NCI-H1105 (cell line): ENCODE measurements around the gene GLB1L2.

Experiments
- DNase-seq: peaks from one replicate; lab custom pipeline; 2025; lab: John Stamatoyannopoulos, UW

The GLB1L2 gene

GRCh38 chr11:134405436-134405835, 73.6 kb downstream of the GLB1L2 start:
- DNase-seq, result no peak

- DNase-seq, result no peak
Measured at GRCh38 chr11:134405841-134406240, 74.1 kb downstream of the GLB1L2 start.

- DNase-seq, result no peak
Measured at GRCh38 chr11:134406264-134407185, 74.7 kb downstream of the GLB1L2 start.

GRCh38 chr11:134407321-134407828, 75.6 kb downstream of the GLB1L2 start:
- DNase-seq, result no peak

- DNase-seq, result no peak
Measured at GRCh38 chr11:134407923-134408322, 76.1 kb downstream of the GLB1L2 start.

GRCh38 chr11:134409552-134410429, 78.0 kb downstream of the GLB1L2 start:
- no peak for DNase-seq

DNA sequence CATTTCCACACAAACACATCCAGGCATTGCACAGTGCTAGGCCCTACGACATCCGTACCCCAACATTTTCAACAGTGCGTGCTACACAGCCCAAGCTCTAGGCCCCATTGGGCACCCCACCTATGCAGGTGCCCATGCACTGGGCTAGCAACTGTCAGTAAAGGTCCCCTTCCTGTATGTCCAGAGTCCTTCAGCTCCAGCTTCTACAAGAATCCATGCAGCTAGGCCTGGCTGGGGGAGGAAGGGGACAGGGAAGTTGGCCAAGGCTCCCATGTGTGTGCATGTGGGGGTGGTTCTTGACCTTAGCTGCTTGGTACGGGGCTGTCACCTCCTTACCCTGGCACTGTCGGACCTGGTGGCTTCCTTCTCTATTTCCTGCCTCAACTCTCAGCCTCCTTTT, 79.0 kb downstream of the GLB1L2 start:
- DNase-seq, result no peak

DNA sequence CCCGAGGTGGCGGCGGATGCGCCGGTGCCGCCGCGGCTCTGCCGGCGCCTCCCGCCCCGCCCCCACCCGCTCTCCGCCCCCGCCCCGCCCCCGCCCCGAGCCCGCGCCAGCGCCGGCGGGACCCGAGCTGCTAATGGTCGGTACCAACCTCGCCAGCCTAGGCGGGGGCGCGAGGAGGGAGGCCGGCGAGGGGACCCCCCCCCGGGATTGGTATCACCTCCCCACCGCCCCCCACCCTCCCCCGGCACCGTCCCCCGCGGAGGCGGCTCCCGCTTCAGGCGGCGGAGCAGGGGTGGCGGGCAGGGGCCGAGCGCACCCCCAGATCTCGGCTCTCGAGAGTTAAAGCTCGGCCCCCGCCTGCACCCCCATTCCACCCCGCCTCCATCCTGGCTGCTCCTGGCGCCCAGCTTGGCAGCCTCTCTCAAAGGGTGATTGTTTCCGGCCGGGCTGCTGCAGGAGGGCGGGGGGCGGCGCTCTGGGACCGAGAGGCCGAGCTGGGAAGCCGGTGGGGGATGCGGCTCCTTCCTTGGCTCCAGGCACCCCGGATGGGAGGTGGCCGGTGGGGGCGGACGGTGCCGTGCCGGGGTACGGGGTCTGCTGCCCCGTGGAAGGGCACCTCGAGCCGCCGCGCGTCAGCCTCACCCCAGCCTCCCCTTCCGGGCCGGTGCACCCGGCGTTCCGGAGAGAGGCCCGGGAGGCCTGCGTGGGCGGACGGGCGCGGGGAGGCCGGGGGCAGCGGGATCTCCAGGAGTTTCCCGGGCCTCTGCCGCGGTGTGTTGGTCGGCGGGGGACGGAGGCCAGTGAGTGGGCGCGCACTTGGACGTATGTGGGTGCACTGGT, 80.6 kb downstream of the GLB1L2 start, which contains the start of gene B3GAT1:
B3GAT1 (minus strand) TSS at position 40 of the 840 bp plus-strand sequence. CDS start 24,583 bp downstream, outside the sequence.
- DNase-seq, result peak; percentile 80

DNA sequence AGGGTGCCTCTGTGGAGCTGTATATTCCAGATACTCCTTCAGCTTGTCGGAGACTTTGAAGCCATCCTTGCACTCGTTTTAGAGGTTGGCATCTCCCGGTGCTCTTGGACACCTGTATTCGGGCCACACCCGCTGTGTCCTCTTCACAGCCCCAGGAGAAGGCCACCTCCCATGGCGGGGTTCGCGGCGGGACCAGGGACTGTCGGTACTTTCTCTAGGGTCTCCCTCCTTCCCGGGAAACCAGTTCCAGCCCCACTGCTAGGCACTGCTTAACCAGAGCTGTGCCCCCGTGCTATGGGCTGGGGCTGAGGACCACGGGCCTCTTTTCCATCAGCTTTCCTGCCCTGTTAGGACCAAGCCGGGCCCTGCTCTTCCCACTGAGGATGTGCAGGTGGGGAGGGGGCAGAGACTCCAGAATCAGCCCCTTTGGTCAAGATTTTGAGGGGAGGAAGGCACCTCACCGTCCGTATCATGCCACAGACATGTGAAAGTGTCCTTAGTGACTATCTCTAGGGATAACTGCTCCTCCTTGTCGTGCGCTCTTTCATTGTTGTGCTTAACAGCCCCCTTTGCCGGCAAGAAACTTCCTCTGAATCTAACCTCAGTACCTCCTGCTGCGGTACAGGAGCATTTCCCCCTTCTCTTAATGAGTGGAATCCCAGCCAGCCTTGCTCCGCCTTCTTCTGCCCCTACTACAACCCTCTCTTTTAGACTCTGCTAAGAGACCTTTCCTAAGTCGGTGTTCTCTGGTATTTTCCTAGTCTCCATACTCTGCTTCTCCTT, 81.4 kb downstream of the GLB1L2 start:
- no peak for DNase-seq

GRCh38 chr11:134413826-134414731, 82.3 kb downstream of the GLB1L2 start:
- no peak for DNase-seq

- DNase-seq, result peak; percentile 12
Measured at GRCh38 chr11:134414766-134415765, 83.3 kb downstream of the GLB1L2 start.

DNA sequence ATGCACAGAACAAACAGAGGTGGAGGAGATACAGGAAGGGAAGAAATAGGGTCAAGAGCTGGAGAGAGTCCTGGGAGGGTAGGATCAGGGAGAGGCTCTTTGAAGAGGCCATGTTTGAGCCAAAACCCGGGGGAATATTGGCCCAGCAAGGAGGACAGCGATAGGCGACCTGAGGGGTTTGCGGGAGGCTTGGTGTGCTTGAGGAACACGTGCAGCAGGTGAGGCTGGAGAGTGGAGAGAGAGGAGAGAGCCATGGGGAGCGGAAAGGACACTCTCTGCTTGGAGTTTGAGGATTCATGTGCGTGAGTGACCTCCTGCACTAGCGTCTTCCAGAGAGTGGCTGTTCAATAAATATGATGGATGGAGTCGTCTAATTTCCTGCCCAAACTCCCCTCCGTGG, 84.9 kb downstream of the GLB1L2 start:
- no peak for DNase-seq

DNA sequence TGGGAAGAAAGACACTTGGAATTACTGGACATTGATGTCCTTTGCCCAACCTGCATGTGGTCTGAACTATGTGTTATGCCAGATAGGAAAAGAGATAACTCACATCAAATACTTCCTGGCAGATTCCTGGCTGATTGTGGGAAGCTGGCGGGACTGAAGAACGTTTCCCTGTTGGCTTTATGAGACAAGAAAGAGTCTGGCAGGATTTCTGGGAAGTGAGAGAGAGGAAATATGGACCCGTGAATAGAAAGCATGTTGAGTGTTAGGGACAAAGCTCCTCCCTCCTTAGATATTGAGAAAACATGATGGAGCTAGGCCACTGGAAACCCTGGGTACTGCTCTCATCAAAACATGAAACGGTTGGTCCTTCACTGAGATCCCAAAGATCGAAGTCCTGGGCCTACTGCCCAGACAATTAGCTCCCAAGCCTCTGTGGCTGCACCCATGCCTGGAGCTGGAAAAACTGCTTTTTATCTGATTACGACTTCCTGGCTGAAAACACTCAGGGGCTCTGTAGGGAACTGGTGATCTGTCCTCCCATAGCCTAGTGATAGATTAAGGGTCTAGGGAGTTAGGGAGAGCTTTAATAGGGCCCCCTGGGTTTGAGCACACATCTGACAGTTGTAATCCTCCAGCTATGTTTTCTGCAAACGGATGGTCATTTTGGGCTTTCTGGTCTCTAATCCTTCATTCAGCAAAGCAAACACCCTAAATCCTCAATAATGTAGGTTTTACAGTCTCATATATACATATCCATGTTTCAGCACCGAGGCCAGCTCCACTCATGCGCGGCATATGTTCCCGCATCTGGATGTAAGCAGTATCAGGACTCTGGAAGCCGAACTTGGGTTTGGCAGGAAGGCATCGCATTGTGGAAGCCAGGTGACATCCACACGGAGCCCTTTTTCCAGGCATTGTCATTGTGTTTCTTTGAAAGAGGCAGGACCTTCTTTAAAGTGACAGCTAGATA, 86.4 kb downstream of the GLB1L2 start:
- DNase-seq, result no peak

- DNase-seq, result no peak
Measured at GRCh38 chr11:134423106-134423505, 91.3 kb downstream of the GLB1L2 start.

DNA sequence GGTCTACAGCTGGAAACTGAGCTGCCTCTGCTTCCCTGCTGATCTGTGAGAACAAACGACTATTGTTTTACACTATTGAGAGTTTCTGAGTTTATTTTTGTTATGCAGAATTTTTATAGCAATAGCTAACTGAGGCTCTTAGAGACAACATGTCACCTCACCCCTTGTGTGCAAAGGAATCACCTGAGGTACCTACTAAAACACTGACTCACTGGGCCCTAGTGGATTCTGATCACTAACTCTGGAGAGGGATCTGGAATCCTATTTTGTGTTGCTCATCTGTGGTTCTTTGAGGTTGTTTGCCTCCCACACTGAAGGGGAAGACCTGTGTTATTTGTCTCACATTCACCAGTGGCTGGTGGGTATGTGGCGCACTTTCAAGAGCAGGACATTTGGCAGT, 93.6 kb downstream of the GLB1L2 start:
- no peak for DNase-seq
